ENCODE results near the gene CNTN4.

Gene CNTN4

DNA sequence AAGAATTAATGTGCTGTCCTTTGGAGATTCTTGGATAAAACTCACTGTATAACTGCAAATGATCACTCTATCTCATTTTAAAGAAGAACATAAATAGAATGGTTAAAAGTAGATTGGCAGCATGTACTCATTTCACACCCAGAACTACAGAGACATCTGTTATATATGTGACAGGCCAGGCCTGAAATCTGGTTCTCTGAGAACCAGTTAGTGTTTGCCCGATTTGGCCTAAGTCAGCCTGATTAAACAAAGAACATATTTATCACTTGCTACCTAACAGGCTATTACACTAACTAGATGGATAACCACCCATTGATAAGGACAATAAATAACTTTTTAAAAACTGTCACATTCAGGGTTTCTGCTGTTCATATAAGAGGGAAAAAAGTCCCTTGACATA, 460.1 kb downstream of the CNTN4 start:
- H3K4me3 ChIP-seq (ENCODE audit: low read length), result no peak overlapping the region
- TF ChIP-seq ZNF274 (IDR thresholded peaks at IDR 0.05; ENCODE audit: low read depth, low read length), result no peak

DNA sequence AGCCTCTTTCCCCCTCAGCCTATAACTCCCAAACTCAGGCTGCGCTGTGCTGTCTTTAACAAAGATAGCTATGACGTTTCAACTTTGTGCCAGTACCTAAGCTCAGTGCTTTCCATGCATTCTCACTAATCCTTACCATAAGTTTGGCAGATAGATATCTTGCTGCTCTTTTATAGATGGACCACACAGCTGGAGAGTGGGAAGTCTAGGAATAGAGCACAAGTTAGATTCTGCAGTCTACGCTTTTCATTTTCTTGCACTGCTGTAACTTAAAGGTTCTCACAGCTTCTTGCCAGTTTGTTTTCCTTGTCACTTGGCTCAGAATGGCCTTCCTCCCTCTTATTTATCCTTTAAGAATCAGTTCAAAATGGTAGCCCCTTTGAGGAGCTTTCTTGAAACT, 468.8 kb downstream of the CNTN4 start:
- H3K4me3 ChIP-seq (ENCODE audit: low read length), result no peak overlapping the region
- TF ChIP-seq ZNF274 (IDR thresholded peaks at IDR 0.05; ENCODE audit: low read depth, low read length), result no peak

GRCh38 chr3:2568156-2568555, 469.5 kb downstream of the CNTN4 start:
- no peak for TF ChIP-seq ZNF274 (IDR thresholded peaks at IDR 0.05; ENCODE audit: low read depth, low read length)
- no peak overlapping the region for H3K4me3 ChIP-seq (ENCODE audit: low read length)

GRCh38 chr3:2568929-2569328, 470.3 kb downstream of the CNTN4 start:
- H3K4me3 ChIP-seq (ENCODE audit: low read length), result no peak overlapping the region
- TF ChIP-seq ZNF274 (IDR thresholded peaks at IDR 0.05; ENCODE audit: low read depth, low read length), result no peak

GRCh38 chr3:2577571-2577970, 478.9 kb downstream of the CNTN4 start:
- no peak overlapping the region for H3K4me3 ChIP-seq (ENCODE audit: low read length)
- TF ChIP-seq ZNF274 (IDR thresholded peaks at IDR 0.05; ENCODE audit: low read depth, low read length), result no peak

DNA sequence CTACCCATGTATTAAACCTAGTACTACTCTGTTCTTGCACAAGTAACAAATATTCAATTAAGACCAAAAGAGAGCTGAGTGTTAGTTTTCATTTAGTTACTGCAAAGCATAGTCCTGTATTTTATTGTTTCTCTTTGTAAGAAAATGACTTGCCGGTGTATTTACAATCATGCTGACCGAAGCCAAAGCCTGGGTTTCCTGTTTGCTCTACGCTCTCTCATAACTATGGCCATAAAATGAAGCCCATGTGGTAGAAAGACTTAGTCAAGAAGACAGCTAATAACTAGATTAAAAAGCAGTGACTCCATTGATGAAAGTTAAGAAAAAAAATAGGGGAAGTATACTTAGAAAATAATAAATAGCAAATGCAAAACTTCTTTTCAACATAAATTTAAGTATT, 479.9 kb downstream of the CNTN4 start:
- no peak overlapping the region for H3K4me3 ChIP-seq (ENCODE audit: low read length)
- no peak for TF ChIP-seq ZNF274 (IDR thresholded peaks at IDR 0.05; ENCODE audit: low read depth, low read length)

GRCh38 chr3:2579206-2579605, 480.5 kb downstream of the CNTN4 start:
- H3K4me3 ChIP-seq (ENCODE audit: low read length), result no peak overlapping the region
- no peak for TF ChIP-seq ZNF274 (IDR thresholded peaks at IDR 0.05; ENCODE audit: low read depth, low read length)

- H3K4me3 ChIP-seq (ENCODE audit: low read length), result no peak overlapping the region
- TF ChIP-seq ZNF274 (IDR thresholded peaks at IDR 0.05; ENCODE audit: low read depth, low read length), result no peak
Measured at GRCh38 chr3:2583046-2583445, 484.4 kb downstream of the CNTN4 start.

DNA sequence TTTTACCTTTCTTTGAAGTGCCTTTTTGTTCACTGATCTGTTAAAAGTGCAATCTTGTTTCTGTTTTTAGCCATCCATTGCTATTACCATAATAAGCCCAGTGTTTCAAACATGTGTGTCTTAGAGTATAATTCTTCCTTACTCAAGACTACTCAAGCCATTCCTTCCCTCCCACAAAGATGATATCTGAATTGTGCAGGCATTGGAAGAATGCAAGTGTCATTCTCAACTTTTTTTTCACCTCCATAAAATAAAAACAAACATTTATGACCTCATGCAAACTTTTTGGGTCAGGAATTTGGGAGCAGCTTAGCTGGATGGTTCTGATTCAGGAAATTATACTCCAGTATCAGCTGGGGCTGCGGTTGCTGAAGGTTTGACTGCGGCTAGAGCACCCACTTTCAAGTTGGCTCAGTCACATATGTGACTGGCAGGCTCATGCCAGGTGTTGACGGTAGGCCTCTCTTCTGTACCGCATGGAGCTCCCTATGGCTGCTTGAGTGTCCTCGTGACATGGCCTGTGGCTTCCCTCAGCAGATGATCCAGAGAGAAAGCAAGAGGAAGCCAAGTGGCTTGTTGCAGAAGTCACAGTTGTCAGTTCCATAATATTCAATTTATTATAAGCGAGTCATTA, 490.8 kb downstream of the CNTN4 start:
- no peak for TF ChIP-seq ZNF274 (IDR thresholded peaks at IDR 0.05; ENCODE audit: low read depth, low read length)
- no peak overlapping the region for H3K4me3 ChIP-seq (ENCODE audit: low read length)

DNA sequence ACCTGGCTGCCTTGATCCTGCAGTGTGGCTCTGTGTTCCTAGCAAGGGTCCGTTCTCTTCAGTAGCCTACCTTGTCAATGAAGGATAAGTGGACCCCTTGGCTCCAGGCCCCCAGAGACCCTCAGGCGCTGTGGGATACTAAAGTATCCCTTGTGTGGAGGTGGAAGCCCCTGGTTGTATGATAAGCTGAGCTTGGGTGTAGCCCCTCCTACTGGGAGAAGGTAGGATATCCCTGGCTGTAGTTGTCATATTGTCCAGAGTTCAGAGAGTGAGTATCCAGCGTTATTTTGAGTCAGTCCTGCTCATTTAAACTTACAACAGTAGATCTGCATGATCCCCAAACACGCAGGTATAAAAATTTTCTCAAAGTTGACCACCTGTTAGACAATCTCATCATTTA, 496.8 kb downstream of the CNTN4 start:
- no peak for TF ChIP-seq ZNF274 (IDR thresholded peaks at IDR 0.05; ENCODE audit: low read depth, low read length)
- no peak overlapping the region for H3K4me3 ChIP-seq (ENCODE audit: low read length)

- no peak for TF ChIP-seq ZNF274 (IDR thresholded peaks at IDR 0.05; ENCODE audit: low read depth, low read length)
- no peak overlapping the region for H3K4me3 ChIP-seq (ENCODE audit: low read length)
Measured at GRCh38 chr3:2597615-2598014, 498.9 kb downstream of the CNTN4 start.

- TF ChIP-seq ZNF274 (IDR thresholded peaks at IDR 0.05; ENCODE audit: low read depth, low read length), result no peak
- no peak overlapping the region for H3K4me3 ChIP-seq (ENCODE audit: low read length)
Measured at GRCh38 chr3:2599471-2599870, 500.8 kb downstream of the CNTN4 start.

- no peak for TF ChIP-seq ZNF274 (IDR thresholded peaks at IDR 0.05; ENCODE audit: low read depth, low read length)
Measured at GRCh38 chr3:2603692-2604289, 505.1 kb downstream of the CNTN4 start.

DNA sequence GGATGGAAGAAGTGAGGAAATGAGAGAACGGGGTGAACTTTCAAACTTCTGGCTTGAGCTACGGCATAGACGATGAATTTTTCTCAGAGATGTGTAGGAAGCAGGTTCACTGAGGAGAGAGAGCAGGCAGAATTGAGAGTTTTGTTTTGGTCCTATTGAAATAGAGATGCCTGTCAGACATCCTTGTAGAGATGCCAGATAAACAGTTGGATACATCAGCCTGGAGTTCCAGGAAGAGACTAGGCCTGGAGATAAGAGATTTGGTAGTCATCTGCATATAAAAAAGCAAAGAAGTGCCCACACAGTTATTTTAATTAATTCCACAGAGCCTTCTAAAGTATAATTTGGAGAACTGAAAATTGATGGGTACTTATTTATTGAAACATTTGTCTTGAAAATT, 515.9 kb downstream of the CNTN4 start:
- TF ChIP-seq ZNF274 (IDR thresholded peaks at IDR 0.05; ENCODE audit: low read depth, low read length), result no peak
- H3K4me3 ChIP-seq (ENCODE audit: low read length), result no peak overlapping the region

More at GRCh38 chr3:2603692-2604289, 505.1 kb downstream of the CNTN4 start:
- no peak overlapping the region for H3K4me3 ChIP-seq (ENCODE audit: low read length)

DNA sequence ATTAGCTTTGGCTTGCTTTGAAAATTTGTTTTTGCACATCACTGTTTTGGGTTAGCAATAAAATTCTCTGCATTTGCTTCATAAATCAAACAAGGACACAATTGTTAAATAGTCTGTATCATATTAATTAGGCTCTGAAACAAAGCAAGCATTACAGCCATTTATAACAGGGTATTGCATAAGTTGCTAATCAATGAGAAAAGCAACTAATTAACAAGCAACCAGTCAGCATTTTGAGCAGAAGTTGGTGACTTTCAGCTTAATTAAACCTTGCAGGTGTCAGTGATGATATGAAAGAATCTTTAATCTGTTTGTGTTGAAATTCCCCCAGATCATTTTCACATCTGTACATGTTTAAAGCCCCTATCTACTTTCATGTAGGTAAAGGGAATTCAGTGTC, 516.4 kb downstream of the CNTN4 start:
- no peak for TF ChIP-seq ZNF274 (IDR thresholded peaks at IDR 0.05; ENCODE audit: low read depth, low read length)

GRCh38 chr3:2623436-2623835, 524.8 kb downstream of the CNTN4 start:
- no peak for TF ChIP-seq ZNF274 (IDR thresholded peaks at IDR 0.05; ENCODE audit: low read depth, low read length)
- no peak overlapping the region for H3K4me3 ChIP-seq (ENCODE audit: low read length)

More for the DNA sequence above, 516.4 kb downstream of the CNTN4 start:
- H3K4me3 ChIP-seq (ENCODE audit: low read length), result no peak overlapping the region

Measured in GM08714 (cell line).